ENCODE data around the gene LRRC10B.
"Not testable (repeated sequence)": the region's sequence is repeated elsewhere in the genome, so short reads cannot be mapped to it uniquely, and the experiment has no call there.

LRRC10B gene

GRCh38 chr11:61507962-61508861 is at the start of gene LRRC10B:
Gene LRRC10B, plus strand, starts transcription at chr11:61508749. Its CDS starts 250 bp downstream, at chr11:61508999.
- Histone ChIP-seq H3K9me3 (no peaks in the 10 kb centered on the region), H3K4me3 (ENCODE audit: low read depth in 1 of 2, low read length in 1 of 2) (no peak within 1 kb of the TSS), H3K27me3 (peaks cover 88% of the 10 kb centered on the region), H3K4me1 (ENCODE audit: control insufficient read depth in 1 of 2, insufficient read depth in 1 of 2, low read depth in 1 of 2, low read length in 1 of 2) (peaks cover 6 to 8% of the 10 kb centered on the region in 2 experiments), H3K36me3 (no peaks in the 10 kb centered on the region), H3K27ac (no peak within 1 kb of the TSS)
- TF ChIP-seq, protein P1, sequence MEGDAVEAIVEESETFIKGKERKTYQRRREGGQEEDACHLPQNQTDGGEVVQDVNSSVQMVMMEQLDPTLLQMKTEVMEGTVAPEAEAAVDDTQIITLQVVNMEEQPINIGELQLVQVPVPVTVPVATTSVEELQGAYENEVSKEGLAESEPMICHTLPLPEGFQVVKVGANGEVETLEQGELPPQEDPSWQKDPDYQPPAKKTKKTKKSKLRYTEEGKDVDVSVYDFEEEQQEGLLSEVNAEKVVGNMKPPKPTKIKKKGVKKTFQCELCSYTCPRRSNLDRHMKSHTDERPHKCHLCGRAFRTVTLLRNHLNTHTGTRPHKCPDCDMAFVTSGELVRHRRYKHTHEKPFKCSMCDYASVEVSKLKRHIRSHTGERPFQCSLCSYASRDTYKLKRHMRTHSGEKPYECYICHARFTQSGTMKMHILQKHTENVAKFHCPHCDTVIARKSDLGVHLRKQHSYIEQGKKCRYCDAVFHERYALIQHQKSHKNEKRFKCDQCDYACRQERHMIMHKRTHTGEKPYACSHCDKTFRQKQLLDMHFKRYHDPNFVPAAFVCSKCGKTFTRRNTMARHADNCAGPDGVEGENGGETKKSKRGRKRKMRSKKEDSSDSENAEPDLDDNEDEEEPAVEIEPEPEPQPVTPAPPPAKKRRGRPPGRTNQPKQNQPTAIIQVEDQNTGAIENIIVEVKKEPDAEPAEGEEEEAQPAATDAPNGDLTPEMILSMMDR (IDR thresholded peaks at IDR 0.05): no peak

DNA sequence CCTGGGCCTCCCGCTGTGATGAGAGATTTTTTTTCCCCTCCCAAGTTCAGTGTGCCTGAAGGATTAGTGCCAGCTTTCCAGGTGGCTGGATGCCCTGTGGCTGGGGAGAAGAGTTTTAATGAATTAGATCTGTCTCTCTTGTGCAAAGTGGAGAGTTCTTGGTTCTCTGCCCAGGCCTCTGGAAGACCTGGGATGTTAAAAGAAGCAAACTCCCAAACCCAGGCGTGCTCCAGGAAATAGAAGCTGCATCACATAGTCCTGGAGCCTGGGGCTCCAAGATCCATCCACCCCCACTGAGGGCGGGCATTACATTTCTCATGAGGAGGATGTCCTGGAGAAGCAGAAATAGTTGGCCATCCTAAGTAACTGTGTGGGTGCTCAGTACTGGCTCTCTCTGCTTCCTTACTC is 48.1 kb upstream of the LRRC10B start:
- TF ChIP-seq, protein P1 (IDR thresholded peaks at IDR 0.05): no peak
- Histone ChIP-seq H3K4me3 (ENCODE audit: low read depth in 1 of 2, low read length in 1 of 2) (no peak overlapping the region), H3K27me3 (no peaks in the 10 kb centered on the region), H3K27ac (no peak overlapping the region), H3K9me3 (no peaks in the 10 kb centered on the region), H3K36me3 (peaks cover 24% of the 10 kb centered on the region), H3K4me1 (ENCODE audit: control insufficient read depth in 1 of 2, insufficient read depth in 1 of 2, low read depth in 1 of 2, low read length in 1 of 2) (no peaks in the 10 kb centered on the region)

DNA sequence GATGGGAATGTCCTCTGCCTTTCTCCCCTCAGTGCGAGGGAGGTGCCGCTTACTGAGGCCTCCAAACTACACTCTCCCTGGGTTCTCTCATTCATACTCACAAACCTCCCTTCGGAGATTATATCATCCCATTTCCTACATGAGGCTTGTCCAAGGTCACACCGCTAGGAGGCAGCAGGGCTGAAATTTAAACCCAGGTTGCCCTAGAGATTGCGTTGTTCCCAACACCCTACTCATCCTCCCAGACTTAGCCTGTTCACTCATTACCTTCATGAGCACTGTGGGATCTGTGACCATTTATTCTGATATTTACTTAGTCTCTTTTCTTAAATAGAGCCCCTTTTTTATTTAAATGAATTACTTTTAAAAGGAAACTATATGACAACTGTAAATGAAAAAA is 47.6 kb upstream of the LRRC10B start:
- Histone ChIP-seq H3K4me3 (ENCODE audit: low read depth in 1 of 2, low read length in 1 of 2) (no peak overlapping the region), H3K27ac (no peak overlapping the region), H3K4me1 (ENCODE audit: control insufficient read depth in 1 of 2, insufficient read depth in 1 of 2, low read depth in 1 of 2, low read length in 1 of 2) (no peaks in the 10 kb centered on the region), H3K9me3 (no peaks in the 10 kb centered on the region), H3K36me3 (peaks cover 21% of the 10 kb centered on the region), H3K27me3 (no peaks in the 10 kb centered on the region)
- TF ChIP-seq, protein P1 (IDR thresholded peaks at IDR 0.05): no peak

GRCh38 chr11:61467602-61468001 is 40.9 kb upstream of the LRRC10B start:
- H3K27ac ChIP-seq; H3K27me3 ChIP-seq; H3K4me1 ChIP-seq (ENCODE audit: control insufficient read depth in 1 of 2, insufficient read depth in 1 of 2, low read depth in 1 of 2, low read length in 1 of 2); H3K4me3 ChIP-seq (ENCODE audit: low read depth in 1 of 2, low read length in 1 of 2); H3K9me3 ChIP-seq: not testable (repeated sequence)
- H3K36me3 ChIP-seq: peaks cover 28% of the 10 kb centered on the region

GRCh38 chr11:61468002-61468401 is 40.5 kb upstream of the LRRC10B start:
- TF ChIP-seq, protein P1 (IDR thresholded peaks at IDR 0.05): no peak
- Histone ChIP-seq H3K27me3 (no peaks in the 10 kb centered on the region), H3K4me1 (ENCODE audit: control insufficient read depth in 1 of 2, insufficient read depth in 1 of 2, low read depth in 1 of 2, low read length in 1 of 2) (no peaks in the 10 kb centered on the region), H3K27ac (no peak overlapping the region), H3K4me3 (ENCODE audit: low read depth in 1 of 2, low read length in 1 of 2) (no peak overlapping the region), H3K9me3 (no peaks in the 10 kb centered on the region), H3K36me3 (peaks cover 28% of the 10 kb centered on the region)

GRCh38 chr11:61472282-61472681 is 36.3 kb upstream of the LRRC10B start:
- peaks cover 43% of the 10 kb centered on the region for H3K36me3 ChIP-seq
- TF ChIP-seq, protein P1 (IDR thresholded peaks at IDR 0.05): no peak
- H3K27me3 ChIP-seq: no peaks in the 10 kb centered on the region
- no peak overlapping the region for H3K4me3 ChIP-seq (ENCODE audit: low read depth in 1 of 2, low read length in 1 of 2)
- H3K27ac ChIP-seq: no peak overlapping the region
- no peaks in the 10 kb centered on the region for H3K4me1 ChIP-seq (ENCODE audit: control insufficient read depth in 1 of 2, insufficient read depth in 1 of 2, low read depth in 1 of 2, low read length in 1 of 2)
- no peaks in the 10 kb centered on the region for H3K9me3 ChIP-seq
